Camera-type eye (tissue), 1 donor: ENCODE measurements around the gene CPT1C. TPM values are rescaled to one million over a fixed set of nuclear protein-coding genes. Genes with fewer than 3 reads are reported as not detected.

ENCODE experiments used
- total RNA-seq: library from RNA; depleted of rRNA; stranded (reverse); fragments of >200 nt; gene quantifications from one replicate; pipeline ENCODE4 v1.2.3, GENCODE V29; 2014

Gene CPT1C
- 40.4 TPM for total RNA-seq

DNA sequence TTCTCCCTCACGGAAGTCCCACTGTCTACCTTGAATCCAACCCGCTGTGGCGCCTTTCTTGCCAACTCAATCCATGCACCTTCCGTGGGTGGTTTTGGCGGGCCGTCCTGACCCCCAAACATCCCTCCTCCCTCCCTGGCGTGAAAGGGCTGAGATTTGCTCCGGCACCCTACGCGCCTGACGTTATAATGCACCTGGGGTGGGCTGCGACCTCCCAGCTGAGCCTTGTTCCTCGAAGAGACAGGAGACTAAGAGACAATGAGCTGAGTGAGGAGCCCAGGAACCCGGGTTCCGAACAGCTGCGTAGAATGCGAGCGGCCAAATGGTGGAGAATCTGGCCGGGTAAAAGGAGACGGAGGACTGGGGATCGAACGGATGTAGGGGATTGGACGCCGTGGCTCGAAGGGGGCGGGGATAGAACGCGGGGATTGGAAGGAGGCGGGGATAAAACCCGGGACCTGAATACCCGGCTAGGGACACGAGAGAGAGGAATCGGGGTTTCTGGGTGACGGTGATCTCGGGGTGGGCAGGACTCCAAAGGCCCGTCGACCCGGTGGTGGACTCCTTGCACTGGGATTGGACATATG, at the start of gene CPT1C:
CPT1C (plus strand) TSS at position 461 of the 587 bp plus-strand sequence. CDS start 1,137 bp downstream, outside the sequence.

DNA sequence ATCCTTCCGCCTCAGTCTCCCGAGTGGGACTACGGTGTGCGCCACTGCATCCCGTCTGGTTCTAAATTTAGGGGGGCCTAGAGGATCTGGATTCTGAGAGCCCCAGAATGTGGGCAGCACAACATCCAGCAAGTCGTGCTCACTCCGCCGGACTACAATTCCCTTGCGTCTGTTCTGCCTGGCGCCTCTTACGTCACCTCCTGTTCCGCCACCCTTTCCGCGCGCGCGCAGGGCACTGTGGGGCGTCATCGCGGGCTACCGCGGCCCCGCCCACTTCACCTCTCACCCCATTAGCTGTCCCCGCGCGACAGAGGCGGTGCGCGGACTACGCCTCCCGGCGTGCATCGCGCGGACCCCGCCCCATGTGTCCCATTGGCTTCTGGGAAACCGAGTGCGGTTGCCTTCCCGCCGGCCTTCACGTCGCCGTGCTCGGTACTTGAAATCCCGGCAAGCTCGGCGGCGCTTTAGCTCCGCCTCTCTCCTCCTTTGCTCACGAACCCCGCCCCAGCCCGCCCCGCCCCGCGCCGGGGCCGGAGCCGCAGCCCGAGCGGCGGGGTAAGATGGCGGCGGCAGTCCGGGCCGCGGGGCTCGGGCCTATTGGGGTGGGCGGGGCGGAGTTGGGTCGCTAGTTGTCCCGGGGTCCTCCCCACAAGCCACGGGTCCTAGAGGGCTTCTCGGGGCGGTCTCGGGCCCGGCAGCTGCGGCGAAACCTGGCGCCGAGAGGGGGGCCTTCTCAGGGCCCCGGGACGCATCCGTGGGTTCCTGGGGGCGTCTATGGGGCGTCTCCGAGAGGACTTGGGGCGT, 49.0 kb upstream of the CPT1C start, which contains the start of gene SCAF1:
SCAF1 (plus strand) TSS at position 522 of the 804 bp plus-strand sequence. CDS start 2,818 bp downstream, outside the sequence.

GRCh38 chr19:49665351-49666119, 25.4 kb upstream of the CPT1C start, which contains the start of the genes BCL2L12 and IRF3:
TSS of gene BCL2L12 (plus strand) at chr19:49665933. CDS start at chr19:49666693, 760 bp downstream.
TSS of gene IRF3 (minus strand) at chr19:49665857. CDS start at chr19:49664838, 1,019 bp downstream.

DNA sequence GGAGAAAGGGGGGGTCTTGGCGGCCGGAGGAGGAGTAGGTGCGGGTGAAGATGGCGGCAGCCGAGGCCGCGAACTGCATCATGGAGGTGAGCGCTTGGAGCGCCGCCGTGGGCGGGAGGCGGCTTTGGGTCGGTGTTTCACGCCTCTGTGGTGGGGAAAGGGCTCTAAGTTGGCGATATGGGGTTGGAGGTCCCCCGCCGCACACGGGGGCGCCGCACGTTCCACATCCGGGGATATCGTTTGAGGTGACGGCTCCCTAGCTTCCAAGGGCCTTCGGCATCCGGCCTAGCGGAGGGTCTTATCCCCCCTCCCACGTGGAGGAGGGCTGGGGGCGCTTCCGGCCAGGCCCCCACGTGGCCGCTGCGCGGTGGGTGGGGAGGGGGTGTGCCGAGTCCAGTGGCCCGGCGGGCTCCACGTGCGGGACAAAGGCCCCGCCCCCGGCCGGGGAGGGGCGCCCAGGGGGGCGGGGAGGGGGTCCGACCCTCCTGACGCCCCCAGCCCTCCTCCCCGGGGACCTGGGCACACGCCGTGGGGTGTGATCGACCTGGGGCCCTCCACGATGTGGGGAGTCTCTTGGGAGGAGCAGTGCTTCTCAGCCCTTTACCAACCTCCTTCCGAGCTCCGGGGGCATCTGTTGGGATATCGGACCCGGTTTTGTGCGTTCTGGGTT, 13.6 kb upstream of the CPT1C start, which contains the start of gene PRMT1:
PRMT1 (plus strand) TSS at position 41 of the 670 bp plus-strand sequence; CDS start at position 51, 10 bp downstream.

DNA sequence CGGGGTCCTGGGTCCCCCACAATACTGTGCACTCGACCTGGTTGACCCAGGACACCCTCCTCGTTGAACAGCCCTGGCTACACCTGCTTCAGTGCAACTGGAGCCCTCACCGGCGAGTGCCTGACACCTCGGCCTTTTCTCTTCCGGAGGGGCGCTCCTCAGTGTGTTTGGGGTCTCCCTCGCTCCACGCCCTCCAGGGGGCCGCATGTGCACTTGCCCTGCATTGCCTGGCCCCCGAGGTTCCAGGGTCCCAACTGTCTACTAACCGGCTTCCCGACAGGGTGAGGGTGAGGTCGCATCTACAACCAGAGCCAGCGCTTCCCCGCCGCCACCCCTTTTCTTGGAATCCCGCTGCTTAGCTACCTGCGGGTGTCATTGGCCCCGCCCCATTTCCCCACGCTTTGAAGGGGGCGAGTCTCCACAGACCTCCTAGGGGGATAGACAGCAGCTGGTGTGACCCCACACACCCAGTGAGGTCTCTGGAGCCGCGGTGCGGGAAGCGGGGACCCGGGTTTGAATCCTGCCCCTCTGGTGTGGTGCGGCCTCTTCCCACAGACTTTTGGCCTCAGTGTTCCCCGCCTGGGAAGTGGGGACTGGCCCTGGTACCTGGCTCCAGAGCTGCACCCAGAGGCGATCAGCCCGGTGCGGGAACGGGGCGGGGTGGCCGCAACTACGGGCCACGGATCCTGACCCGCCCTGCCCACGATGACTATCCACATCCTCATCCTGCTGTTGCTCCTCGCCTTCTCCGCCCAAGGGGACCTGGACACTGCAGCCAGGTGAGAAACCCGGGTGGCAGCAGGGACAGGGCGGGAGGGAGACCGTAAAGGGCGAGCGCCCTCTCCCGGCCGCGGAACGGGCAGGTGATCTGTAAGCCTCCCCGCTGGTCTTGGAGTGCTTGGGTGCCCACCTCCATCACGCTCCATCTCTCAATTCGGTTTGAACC, 1.5 kb upstream of the CPT1C start, which contains the start of gene ADM5:
ADM5 (plus strand) TSS at position 462 of the 946 bp plus-strand sequence; CDS start at position 706, 244 bp downstream.

GRCh38 chr19:49763230-49763629, 72.3 kb downstream of the CPT1C start, which contains the start of gene TSKS:
TSS of gene TSKS (minus strand) at chr19:49763306. CDS start at chr19:49763247, 59 bp downstream.

Other genes starting within 250 kb of the CPT1C start
- gene SLC17A7, start 249.6 kb upstream of the CPT1C start, total RNA-seq, result 78.0 TPM
- 77.4 TPM for gene PIH1D1, start 239.3 kb upstream of the CPT1C start, total RNA-seq
- 24.0 TPM for gene ALDH16A1, start 237.9 kb upstream of the CPT1C start, total RNA-seq
- gene FLT3LG, start 216.9 kb upstream of the CPT1C start, total RNA-seq, result 1.3 TPM
- gene RPL13A, start 203.5 kb upstream of the CPT1C start, total RNA-seq, result 1,223 TPM
- 4,219 TPM for gene RPS11, start 194.7 kb upstream of the CPT1C start, total RNA-seq
- gene FCGRT, start 178.5 kb upstream of the CPT1C start, total RNA-seq, result 94.0 TPM
- gene RCN3, start 163.1 kb upstream of the CPT1C start, total RNA-seq, result 58.3 TPM
- gene NOSIP, start 110.6 kb upstream of the CPT1C start, total RNA-seq, result 38.8 TPM
- 0.77 TPM for gene PRRG2, start 109.8 kb upstream of the CPT1C start, total RNA-seq
- gene PRR12, start 99.9 kb upstream of the CPT1C start, total RNA-seq, result 15.8 TPM
- gene RRAS, start 51.0 kb upstream of the CPT1C start, total RNA-seq, result 6.5 TPM
- 28.2 TPM for gene SCAF1, start 48.9 kb upstream of the CPT1C start, total RNA-seq
- 51.1 TPM for gene IRF3, start 25.3 kb upstream of the CPT1C start, total RNA-seq
- gene BCL2L12, start 25.2 kb upstream of the CPT1C start, total RNA-seq, result 3.1 TPM
- gene PRMT1, start 13.8 kb upstream of the CPT1C start, total RNA-seq, result 298 TPM
- gene ADM5, start 1.5 kb upstream of the CPT1C start, total RNA-seq, result 0.77 TPM
- 0.22 TPM for gene TSKS, start 72.2 kb downstream of the CPT1C start, total RNA-seq
- gene AP2A1, start 75.9 kb downstream of the CPT1C start, total RNA-seq, result 61.0 TPM
- gene FUZ, start 122.2 kb downstream of the CPT1C start, total RNA-seq, result 38.7 TPM
- gene MED25, start 127.2 kb downstream of the CPT1C start, total RNA-seq, result 44.2 TPM
- gene PTOV1, start 160.0 kb downstream of the CPT1C start, total RNA-seq, result 126 TPM
- gene PNKP, start 176.5 kb downstream of the CPT1C start, total RNA-seq, result 49.9 TPM
- gene AKT1S1, start 186.2 kb downstream of the CPT1C start, total RNA-seq, result 7.8 TPM
- 24.8 TPM for gene TBC1D17, start 186.6 kb downstream of the CPT1C start, total RNA-seq
- 0.27 TPM for gene IL4I1, start 205.8 kb downstream of the CPT1C start, total RNA-seq
- 4.0 TPM for gene ATF5, start 238.1 kb downstream of the CPT1C start, total RNA-seq
- gene NUP62, start 238.4 kb downstream of the CPT1C start, total RNA-seq, result 53.2 TPM